ENCODE results near the gene LY6G5B. TPM values are rescaled to one million over a fixed set of nuclear protein-coding genes. Genes with fewer than 3 reads are reported as not detected.
A peak's percentile ranks its signal among the peaks of the same experiment; 100 is the strongest.

LY6G5B gene
- total and polyA plus RNA-seq, 7 donors: 1.7 to 8.4 (median 2.9) TPM

DNA sequence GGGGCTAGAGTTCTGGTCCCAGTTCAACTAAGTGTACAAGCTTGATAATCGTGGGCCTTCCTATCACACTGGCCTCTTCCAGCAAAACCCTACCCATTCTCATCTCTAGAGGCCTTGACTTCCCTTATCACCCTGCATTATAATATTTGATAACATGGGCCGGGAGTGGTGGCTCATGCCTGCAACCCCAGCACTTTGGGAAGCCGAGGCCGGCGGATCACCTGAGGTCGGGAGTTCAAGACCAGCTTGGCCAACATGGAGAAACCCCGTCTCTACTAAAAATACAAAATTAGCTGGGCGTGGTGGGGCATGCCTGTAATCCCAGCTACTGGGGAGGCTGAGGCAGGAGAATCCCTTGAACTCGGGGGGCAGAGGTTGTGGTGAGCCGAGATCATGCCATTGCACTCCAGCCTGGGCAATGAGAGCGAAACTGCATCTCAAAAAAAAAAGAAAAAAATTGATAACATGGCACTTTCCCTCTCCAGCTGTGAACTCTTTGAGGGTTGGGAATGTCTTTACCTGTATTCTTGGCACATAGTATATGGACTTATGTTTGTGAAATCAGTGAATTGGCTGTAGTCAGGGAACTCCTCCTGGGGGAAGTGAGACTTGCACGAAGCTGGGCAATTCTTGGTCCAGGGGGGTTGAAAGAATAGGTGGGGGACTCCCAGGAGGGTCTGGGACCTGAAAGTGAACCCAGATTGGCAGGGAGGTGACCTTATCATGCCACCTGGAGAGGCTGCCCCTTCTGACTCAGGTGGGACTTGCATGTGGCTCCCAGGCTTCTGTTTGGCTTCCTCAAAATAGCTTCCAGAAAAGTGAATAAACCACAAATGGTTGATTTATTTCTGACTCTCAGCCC is 8.3 kb upstream of the LY6G5B start:
- H3K9me3 ChIP-seq: no peaks in the 10 kb centered on the region
- no peaks in the 10 kb centered on the region for H3K27me3 ChIP-seq (ENCODE audit: insufficient read depth in 3 of 3, low read length in 2 of 3)
- ATAC-seq: no peak
- H3K4me3 ChIP-seq: peak overlapping the region; percentile 79
- intact Hi-C loops (cut with DNase I): loop anchor here in 1 of 2 donors (5.0 kb wide), 1 partner anchor 114 kb away; the partner anchor contains the start of genes ATP6V1G2 and NFKBIL1
- TF ChIP-seq, protein P1, sequence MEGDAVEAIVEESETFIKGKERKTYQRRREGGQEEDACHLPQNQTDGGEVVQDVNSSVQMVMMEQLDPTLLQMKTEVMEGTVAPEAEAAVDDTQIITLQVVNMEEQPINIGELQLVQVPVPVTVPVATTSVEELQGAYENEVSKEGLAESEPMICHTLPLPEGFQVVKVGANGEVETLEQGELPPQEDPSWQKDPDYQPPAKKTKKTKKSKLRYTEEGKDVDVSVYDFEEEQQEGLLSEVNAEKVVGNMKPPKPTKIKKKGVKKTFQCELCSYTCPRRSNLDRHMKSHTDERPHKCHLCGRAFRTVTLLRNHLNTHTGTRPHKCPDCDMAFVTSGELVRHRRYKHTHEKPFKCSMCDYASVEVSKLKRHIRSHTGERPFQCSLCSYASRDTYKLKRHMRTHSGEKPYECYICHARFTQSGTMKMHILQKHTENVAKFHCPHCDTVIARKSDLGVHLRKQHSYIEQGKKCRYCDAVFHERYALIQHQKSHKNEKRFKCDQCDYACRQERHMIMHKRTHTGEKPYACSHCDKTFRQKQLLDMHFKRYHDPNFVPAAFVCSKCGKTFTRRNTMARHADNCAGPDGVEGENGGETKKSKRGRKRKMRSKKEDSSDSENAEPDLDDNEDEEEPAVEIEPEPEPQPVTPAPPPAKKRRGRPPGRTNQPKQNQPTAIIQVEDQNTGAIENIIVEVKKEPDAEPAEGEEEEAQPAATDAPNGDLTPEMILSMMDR (IDR thresholded peaks at IDR 0.05): no peak
- 78 to 81% (median 78%) methylated on average over 12 of the region's 12 CpGs for WGBS, 3 donors
- no peak for DNase-seq
- peak overlapping the region; percentile 94 for H3K27ac ChIP-seq
- peaks cover 52% of the 10 kb centered on the region for H3K4me1 ChIP-seq
- peaks cover 3 to 36% of the 10 kb centered on the region in 2 donors for H3K36me3 ChIP-seq (ENCODE audit: insufficient read depth in 1 of 2, low read depth in 1 of 2)

DNA sequence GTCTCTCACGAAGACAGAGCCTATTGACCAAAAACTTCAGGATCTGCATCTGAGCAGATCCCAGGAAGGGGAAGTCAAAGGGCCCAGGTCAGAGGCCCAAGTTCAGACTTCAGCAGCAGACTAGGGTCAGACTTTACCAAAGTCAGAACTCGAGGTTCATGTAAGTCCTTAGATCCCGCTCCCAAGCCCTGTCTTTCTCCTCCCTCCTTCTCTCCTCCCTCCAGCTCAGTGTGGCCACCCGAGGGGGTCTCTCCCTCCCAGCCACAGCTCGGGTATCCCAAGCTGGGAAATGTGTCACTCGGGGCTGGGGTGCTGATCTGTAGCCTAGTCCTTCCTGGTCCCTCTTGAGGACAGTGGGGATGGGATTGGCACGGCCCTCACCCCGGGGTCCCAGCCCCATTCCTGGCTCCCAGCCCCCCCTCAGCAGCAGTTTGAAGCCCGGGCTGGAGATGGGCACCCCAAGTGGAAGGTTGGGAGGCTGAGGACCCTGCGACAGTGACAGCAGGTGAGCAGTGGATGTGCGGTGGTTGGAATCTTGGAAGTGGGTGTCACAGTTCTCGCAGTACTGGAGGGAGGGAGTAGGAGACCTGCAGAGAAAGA is 7.6 kb upstream of the LY6G5B start:
- Histone ChIP-seq H3K36me3 (ENCODE audit: insufficient read depth in 1 of 2, low read depth in 1 of 2) (peaks cover 3 to 35% of the 10 kb centered on the region in 2 donors), H3K27me3 (ENCODE audit: insufficient read depth in 3 of 3, low read length in 2 of 3) (no peaks in the 10 kb centered on the region), H3K9me3 (no peaks in the 10 kb centered on the region), H3K4me1 (peaks cover 59% of the 10 kb centered on the region), H3K27ac (no peak overlapping the region), H3K4me3 (no peak overlapping the region)
- DNase-seq (no peak), ATAC-seq (no peak)
- TF ChIP-seq, protein P1 (IDR thresholded peaks at IDR 0.05): no peak
- intact Hi-C loops (cut with DNase I): loop anchor here in 1 of 2 donors (5.0 kb wide), 1 partner anchor 115 kb away; the partner anchor contains the start of genes ATP6V1G2 and NFKBIL1
- 89 to 91% (median 90%) methylated on average over 11 to 12 of the region's 12 CpGs for WGBS, 3 donors

DNA sequence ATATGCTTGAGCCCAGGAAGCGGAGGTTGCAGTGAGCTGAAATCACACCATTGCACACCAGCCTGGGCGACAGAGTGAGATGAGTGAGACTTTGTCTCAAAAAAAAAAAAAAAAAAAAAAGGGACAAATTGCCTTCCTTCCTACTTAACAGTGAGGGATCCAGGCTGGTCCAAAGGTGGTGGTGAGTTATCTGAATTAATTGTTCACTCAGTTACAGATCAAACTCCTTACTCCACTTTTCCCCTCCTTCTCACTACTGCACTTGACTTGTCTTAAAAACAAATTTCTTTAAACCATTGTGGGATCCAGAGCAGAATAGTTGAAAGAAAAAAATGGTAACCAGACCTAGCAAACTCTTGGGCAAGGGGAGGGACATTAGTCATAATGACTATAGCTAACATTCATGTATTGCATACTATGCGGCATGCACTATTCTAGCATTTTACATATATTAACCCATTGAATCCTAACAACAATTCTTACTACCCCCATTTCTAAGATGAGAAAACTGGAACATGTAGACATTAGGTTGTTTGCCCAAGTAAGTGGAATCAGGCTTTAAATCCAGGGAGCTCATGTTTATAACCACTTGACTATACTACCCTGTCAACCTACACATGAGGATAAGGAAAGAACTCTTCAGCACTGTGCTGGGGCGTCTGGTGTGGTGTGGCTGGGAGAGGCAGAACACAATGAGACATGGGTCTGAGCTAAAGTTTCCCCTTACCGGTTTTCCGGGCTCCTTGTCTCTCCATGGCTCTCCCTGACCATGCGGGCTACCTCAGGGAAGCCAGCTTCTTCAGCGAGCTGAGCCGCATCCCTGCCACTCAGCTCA is 6.4 kb upstream of the LY6G5B start:
- DNase-seq (no peak), ATAC-seq (no peak)
- H3K9me3 ChIP-seq: no peaks in the 10 kb centered on the region
- TF ChIP-seq, protein P1 (IDR thresholded peaks at IDR 0.05): no peak
- no peaks in the 10 kb centered on the region for H3K27me3 ChIP-seq (ENCODE audit: insufficient read depth in 3 of 3, low read length in 2 of 3)
- peak overlapping the region; percentile 91 for H3K4me3 ChIP-seq
- H3K27ac ChIP-seq: peak overlapping the region; percentile 97
- H3K36me3 ChIP-seq (ENCODE audit: insufficient read depth in 1 of 2, low read depth in 1 of 2): peaks cover 5 to 43% of the 10 kb centered on the region in 2 donors
- intact Hi-C loops (cut with DNase I): loop anchor here in 1 of 2 donors (5.0 kb wide), 1 partner anchor 116 kb away; the partner anchor contains the start of genes ATP6V1G2 and NFKBIL1
- 51 to 57% (median 51%) methylated on average over 9 of the region's 9 CpGs for WGBS, 3 donors
- peaks cover 58% of the 10 kb centered on the region for H3K4me1 ChIP-seq

GRCh38 chr6:31663961-31664789 is 5.6 kb upstream of the LY6G5B start:
- Histone ChIP-seq H3K9me3 (no peaks in the 10 kb centered on the region), H3K4me3 (peak overlapping the region; percentile 91), H3K27me3 (ENCODE audit: insufficient read depth in 3 of 3, low read length in 2 of 3) (no peaks in the 10 kb centered on the region), H3K27ac (peak overlapping the region; percentile 97), H3K4me1 (peaks cover 50% of the 10 kb centered on the region), H3K36me3 (ENCODE audit: insufficient read depth in 1 of 2, low read depth in 1 of 2) (peaks cover 12 to 51% of the 10 kb centered on the region in 2 donors)
- 10 to 13% (median 12%) methylated on average over 17 of the region's 17 CpGs for WGBS, 3 donors
- TF ChIP-seq, protein P1 (IDR thresholded peaks at IDR 0.05): no peak
- intact Hi-C loops (cut with DNase I): loop anchor here in 1 of 2 donors (5.0 kb wide), 1 partner anchor 117 kb away; the partner anchor contains the start of genes ATP6V1G2 and NFKBIL1
- ATAC-seq (peak in 3 of 4 donors; percentile 12 to 37 (median 19)), DNase-seq (peak; percentile 46 to 72)
